WTC11 (cell line): ENCODE measurements around the gene C17orf114.
A peak's percentile ranks its signal among the peaks of the same experiment; 100 is the strongest.

ENCODE experiments used
- CREB1 ChIP-seq: sonication (generic); formaldehyde crosslinking; IDR thresholded peaks from 2 replicates; pipeline ENCODE4 v1.8.0; 2023; ENCODE audit warnings: mild to moderate bottlenecking, missing genetic modification reagents
- ESRRA ChIP-seq: sonication (generic); formaldehyde crosslinking; IDR thresholded peaks from 2 replicates; pipeline ENCODE4 v1.8.1; 2022; ENCODE audit warnings: mild to moderate bottlenecking, missing genetic modification reagents, borderline replicate concordance
- GABPB1 ChIP-seq: sonication (generic); formaldehyde crosslinking; IDR thresholded peaks from 2 replicates; pipeline ENCODE4 v1.8.1; 2023; ENCODE audit warnings: mild to moderate bottlenecking, missing genetic modification reagents
- IRF2 ChIP-seq: sonication (generic); formaldehyde crosslinking; IDR thresholded peaks from 2 replicates; pipeline ENCODE4 v1.8.0; 2022; ENCODE audit warnings: low read depth, missing genetic modification reagents, borderline replicate concordance
- KAT7 ChIP-seq: sonication (generic); formaldehyde crosslinking; IDR thresholded peaks from 2 replicates; pipeline ENCODE4 v1.8.1; 2023; ENCODE audit warnings: missing genetic modification reagents, mild to moderate bottlenecking, borderline replicate concordance
- MAX ChIP-seq: sonication (generic); formaldehyde crosslinking; IDR thresholded peaks from 2 replicates; pipeline ENCODE4 v1.8.0; 2022; ENCODE audit warnings: mild to moderate bottlenecking, missing genetic modification reagents
- SOX15 ChIP-seq: fragments of 250-450 bp; sonication (Bioruptor Pico); IDR thresholded peaks from 2 replicates; pipeline ENCODE4 v1.9.0; 2021; ENCODE audit warnings: mild to moderate bottlenecking
- USF2 ChIP-seq: sonication (generic); formaldehyde crosslinking; IDR thresholded peaks from 2 replicates; pipeline ENCODE4 v1.8.1; 2023; ENCODE audit warnings: mild to moderate bottlenecking, missing genetic modification reagents, moderate library complexity
- ZNF232 ChIP-seq: sonication (generic); formaldehyde crosslinking; IDR thresholded peaks from 2 replicates; pipeline ENCODE4 v1.8.0; 2022; ENCODE audit warnings: mild to moderate bottlenecking, missing genetic modification reagents
- ZNF317 ChIP-seq: sonication (generic); formaldehyde crosslinking; IDR thresholded peaks from 2 replicates; pipeline ENCODE4 v1.8.1; 2023; ENCODE audit warnings: low read depth, mild to moderate bottlenecking, moderate library complexity, missing genetic modification reagents, borderline replicate concordance
- TF ChIP-seq, protein P1 (sequence below): fragments of 200-600 bp; IDR thresholded peaks from 2 replicates; pipeline ENCODE4 v1.8.0; 2022; ENCODE audit warnings: antibody characterized with exemption
- TF ChIP-seq, protein P2 (sequence below): sonication (generic); formaldehyde crosslinking; IDR thresholded peaks from 2 replicates; pipeline ENCODE4 v1.8.0; 2022; ENCODE audit warnings: missing genetic modification reagents
- TF ChIP-seq, protein P3 (sequence below): sonication (generic); formaldehyde crosslinking; conservative IDR thresholded peaks from 2 replicates; pipeline ENCODE4 v1.8.1; 2022; ENCODE audit warnings: mild to moderate bottlenecking, missing genetic modification reagents

DNA sequence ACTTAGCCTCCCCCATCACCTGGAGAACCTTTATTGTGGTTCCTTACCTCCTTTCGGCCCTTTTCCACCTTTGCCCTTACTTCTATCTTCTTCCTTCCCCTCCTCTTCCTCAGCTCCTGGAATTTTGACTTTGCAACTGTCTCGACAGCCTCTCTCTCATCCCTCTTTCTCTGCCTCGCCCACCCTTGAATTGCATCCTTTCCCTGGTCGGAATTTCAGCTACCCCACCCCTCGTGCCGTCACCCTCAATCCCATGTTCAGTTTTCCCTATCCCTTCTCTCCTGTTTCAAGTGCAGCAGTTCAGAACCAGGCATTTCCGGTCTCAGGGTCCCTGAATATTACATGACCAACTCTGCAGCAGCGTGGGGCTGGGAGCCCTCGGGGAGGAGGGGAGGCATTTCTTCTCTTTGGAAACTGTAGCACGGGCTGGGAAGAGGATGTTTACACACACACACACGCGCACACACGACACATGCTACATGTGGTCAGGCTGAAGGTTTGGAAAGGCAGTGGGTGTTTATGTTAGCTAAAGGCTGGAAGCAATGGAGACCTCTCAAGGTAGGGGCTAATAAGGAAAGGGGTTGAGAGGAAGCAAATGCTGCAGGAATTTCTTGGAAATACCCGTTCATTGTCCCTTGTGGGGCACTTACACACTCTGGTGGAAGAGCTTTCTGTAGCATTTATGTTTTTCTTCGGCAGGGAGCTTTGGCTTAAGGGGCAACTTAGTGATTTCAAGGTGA lies 32.0 kb upstream of the C17orf114 start:
- TF ChIP-seq USF2 (CRISPR knock-in tag) (no peak), ESRRA (CRISPR knock-in tag) (no peak), IRF2 (CRISPR knock-in tag) (no peak), SOX15 (CRISPR knock-in tag) (no peak), ZNF317 (CRISPR knock-in tag) (no peak), ZNF232 (no peak), GABPB1 (CRISPR knock-in tag) (0 out of 2 replicates have a peak, but pooled peaks have one; percentile 24), CREB1 (CRISPR knock-in tag) (no peak), MAX (CRISPR knock-in tag) (no peak), KAT7 (CRISPR knock-in tag) (no peak)
- TF ChIP-seq, protein P1, sequence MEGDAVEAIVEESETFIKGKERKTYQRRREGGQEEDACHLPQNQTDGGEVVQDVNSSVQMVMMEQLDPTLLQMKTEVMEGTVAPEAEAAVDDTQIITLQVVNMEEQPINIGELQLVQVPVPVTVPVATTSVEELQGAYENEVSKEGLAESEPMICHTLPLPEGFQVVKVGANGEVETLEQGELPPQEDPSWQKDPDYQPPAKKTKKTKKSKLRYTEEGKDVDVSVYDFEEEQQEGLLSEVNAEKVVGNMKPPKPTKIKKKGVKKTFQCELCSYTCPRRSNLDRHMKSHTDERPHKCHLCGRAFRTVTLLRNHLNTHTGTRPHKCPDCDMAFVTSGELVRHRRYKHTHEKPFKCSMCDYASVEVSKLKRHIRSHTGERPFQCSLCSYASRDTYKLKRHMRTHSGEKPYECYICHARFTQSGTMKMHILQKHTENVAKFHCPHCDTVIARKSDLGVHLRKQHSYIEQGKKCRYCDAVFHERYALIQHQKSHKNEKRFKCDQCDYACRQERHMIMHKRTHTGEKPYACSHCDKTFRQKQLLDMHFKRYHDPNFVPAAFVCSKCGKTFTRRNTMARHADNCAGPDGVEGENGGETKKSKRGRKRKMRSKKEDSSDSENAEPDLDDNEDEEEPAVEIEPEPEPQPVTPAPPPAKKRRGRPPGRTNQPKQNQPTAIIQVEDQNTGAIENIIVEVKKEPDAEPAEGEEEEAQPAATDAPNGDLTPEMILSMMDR: no peak
- TF ChIP-seq, protein P2, sequence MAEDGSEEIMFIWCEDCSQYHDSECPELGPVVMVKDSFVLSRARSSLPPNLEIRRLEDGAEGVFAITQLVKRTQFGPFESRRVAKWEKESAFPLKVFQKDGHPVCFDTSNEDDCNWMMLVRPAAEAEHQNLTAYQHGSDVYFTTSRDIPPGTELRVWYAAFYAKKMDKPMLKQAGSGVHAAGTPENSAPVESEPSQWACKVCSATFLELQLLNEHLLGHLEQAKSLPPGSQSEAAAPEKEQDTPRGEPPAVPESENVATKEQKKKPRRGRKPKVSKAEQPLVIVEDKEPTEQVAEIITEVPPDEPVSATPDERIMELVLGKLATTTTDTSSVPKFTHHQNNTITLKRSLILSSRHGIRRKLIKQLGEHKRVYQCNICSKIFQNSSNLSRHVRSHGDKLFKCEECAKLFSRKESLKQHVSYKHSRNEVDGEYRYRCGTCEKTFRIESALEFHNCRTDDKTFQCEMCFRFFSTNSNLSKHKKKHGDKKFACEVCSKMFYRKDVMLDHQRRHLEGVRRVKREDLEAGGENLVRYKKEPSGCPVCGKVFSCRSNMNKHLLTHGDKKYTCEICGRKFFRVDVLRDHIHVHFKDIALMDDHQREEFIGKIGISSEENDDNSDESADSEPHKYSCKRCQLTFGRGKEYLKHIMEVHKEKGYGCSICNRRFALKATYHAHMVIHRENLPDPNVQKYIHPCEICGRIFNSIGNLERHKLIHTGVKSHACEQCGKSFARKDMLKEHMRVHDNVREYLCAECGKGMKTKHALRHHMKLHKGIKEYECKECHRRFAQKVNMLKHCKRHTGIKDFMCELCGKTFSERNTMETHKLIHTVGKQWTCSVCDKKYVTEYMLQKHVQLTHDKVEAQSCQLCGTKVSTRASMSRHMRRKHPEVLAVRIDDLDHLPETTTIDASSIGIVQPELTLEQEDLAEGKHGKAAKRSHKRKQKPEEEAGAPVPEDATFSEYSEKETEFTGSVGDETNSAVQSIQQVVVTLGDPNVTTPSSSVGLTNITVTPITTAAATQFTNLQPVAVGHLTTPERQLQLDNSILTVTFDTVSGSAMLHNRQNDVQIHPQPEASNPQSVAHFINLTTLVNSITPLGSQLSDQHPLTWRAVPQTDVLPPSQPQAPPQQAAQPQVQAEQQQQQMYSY (CRISPR knock-in tag): no peak
- TF ChIP-seq, protein P3, sequence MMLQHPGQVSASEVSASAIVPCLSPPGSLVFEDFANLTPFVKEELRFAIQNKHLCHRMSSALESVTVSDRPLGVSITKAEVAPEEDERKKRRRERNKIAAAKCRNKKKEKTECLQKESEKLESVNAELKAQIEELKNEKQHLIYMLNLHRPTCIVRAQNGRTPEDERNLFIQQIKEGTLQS (CRISPR knock-in tag): no peak
